Endothelial cell of umbilical vein (primary cell): ENCODE results near the gene TSPY1. TPM values are rescaled to one million over a fixed set of nuclear protein-coding genes. Genes with fewer than 3 reads are reported as not detected.

Source experiments
- polyA plus RNA-seq, 4 experiments: library from polyadenylated mRNA; depleted of rRNA in 3 of 4; stranded (reverse) in 3 of 4; unstranded in 1 of 4; fragments of >200 nt; gene quantifications; 2 replicates each; pipeline versions ENCODE4 v1.2.1 to v1.2.3, GENCODE V29; 2011 to 2012; ENCODE audit warnings: missing spikeins in 1 of 4
- total RNA-seq: library from RNA; stranded (reverse); gene quantifications from 2 replicates; pipeline ENCODE4 v1.2.3, GENCODE V29; 2021

TSPY1 gene
- total and polyA plus RNA-seq, 2 donors (not counting 3 experiments of a cell fraction or from before 2014, with no cell fraction given) = not detected

Other genes starting within 250 kb of the TSPY1 start
- gene TSPY4, start 129.5 kb upstream of the TSPY1 start, total RNA-seq = not detected in 2 replicates
- not detected in 2 replicates for gene TSPY4, start 129.5 kb upstream of the TSPY1 start, polyA plus RNA-seq
- not detected in 2 replicates for gene TSPY8, start 109.2 kb upstream of the TSPY1 start, total RNA-seq
- not detected in 2 replicates for gene TSPY8, start 109.2 kb upstream of the TSPY1 start, polyA plus RNA-seq
- gene TSPY3, start 68.5 kb upstream of the TSPY1 start, total RNA-seq = not detected in 2 replicates
- not detected in 2 replicates for gene TSPY3, start 68.5 kb upstream of the TSPY1 start, polyA plus RNA-seq
- gene TSPY9, start 20.3 kb downstream of the TSPY1 start, total RNA-seq = not detected in 2 replicates
- not detected in 2 replicates for gene TSPY9, start 20.3 kb downstream of the TSPY1 start, polyA plus RNA-seq
- not detected in 2 replicates for gene TSPY10, start 60.9 kb downstream of the TSPY1 start, total RNA-seq
- gene TSPY10, start 60.9 kb downstream of the TSPY1 start, polyA plus RNA-seq = not detected in 2 replicates